HG03378 (cell line): ENCODE results near the gene ZFP42.
"Not testable (repeated sequence)": the region's sequence is repeated elsewhere in the genome, so short reads cannot be mapped to it uniquely, and the experiment has no call there.

Source experiments
- ATAC-seq: cut with Tn5 transposase; IDR thresholded peaks from one replicate; pipeline ENCODE4 v1.9.1; 2021; ENCODE audit warnings: mild to moderate bottlenecking, moderate library complexity; ENCODE audit not compliant: unreplicated experiment

ZFP42 gene

GRCh38 chr4:188021548-188022249, 26.1 kb downstream of the ZFP42 start:
- ATAC-seq: no peak

GRCh38 chr4:188023682-188024081, 28.1 kb downstream of the ZFP42 start:
- no peak for ATAC-seq

GRCh38 chr4:188025476-188025875, 29.9 kb downstream of the ZFP42 start:
- ATAC-seq: no peak

- no peak for ATAC-seq
Observed at GRCh38 chr4:188029114-188029513, 33.5 kb downstream of the ZFP42 start.

- ATAC-seq: no peak
Observed at GRCh38 chr4:188030401-188030800, 34.8 kb downstream of the ZFP42 start.

- ATAC-seq: no peak
Observed at GRCh38 chr4:188031751-188032150, 36.2 kb downstream of the ZFP42 start.

GRCh38 chr4:188032170-188032569, 36.6 kb downstream of the ZFP42 start:
- no peak for ATAC-seq

DNA sequence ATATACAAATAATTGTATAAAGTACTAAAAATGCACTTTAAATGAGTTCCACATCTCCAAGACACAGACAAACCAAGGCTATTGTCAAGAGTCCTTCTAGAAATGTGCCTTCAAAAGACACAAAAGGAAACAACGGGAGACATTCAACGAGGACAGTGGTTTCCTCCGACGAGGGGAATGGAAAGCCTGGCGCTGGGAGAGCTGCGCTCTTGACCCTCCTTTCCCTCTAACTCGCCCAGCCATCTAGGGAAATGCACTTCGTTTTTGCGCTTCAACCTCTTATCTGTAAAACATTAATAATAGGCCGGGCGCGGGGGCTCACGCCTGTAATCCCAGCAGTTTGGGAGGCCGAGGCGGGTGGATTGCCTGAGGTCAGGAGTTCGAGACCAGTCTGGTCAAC, 37.0 kb downstream of the ZFP42 start:
- no peak for ATAC-seq

GRCh38 chr4:188037003-188037713, 41.6 kb downstream of the ZFP42 start:
- no peak for ATAC-seq

DNA sequence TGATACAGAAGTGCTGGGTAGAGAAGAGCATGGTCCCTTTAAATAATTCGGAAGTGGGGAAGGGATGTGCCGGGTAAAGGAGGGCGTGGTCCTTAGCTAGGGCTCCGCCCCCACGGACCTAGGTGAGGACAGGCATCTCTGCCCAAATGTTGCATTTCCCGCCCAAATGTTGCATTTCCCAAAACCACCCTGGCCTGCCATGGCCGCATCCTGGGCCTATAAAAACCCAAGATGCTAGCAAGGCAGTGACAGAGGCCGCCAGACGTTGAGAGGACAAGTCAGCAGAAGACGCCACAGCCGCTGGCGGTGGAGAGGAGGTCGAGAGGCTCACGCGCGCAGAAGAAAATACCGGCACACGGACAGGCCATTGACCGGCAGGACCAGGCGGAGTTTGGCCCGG, 46.1 kb downstream of the ZFP42 start:
- ATAC-seq: no peak

DNA sequence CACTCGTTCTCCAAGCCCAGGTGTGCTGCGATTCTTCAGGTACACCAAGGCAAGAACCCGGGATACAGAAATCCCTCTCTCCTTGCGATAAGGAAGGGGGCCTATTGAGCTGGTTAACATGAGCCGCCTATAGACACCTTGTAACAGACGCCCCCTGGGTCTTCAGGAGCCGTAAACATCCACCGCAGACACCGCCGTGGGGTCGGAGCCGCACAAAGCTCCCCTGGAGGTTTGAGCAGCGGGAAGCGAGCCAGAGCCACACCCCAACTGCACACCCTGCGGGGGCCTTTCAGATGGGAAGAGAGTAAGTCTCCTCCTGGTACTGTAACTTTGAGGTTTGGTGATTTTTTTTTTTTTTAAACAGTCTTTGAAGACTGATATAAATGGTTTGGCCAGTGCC, 46.6 kb downstream of the ZFP42 start:
- ATAC-seq: no peak

GRCh38 chr4:188043154-188043553, 47.6 kb downstream of the ZFP42 start:
- no peak for ATAC-seq

DNA sequence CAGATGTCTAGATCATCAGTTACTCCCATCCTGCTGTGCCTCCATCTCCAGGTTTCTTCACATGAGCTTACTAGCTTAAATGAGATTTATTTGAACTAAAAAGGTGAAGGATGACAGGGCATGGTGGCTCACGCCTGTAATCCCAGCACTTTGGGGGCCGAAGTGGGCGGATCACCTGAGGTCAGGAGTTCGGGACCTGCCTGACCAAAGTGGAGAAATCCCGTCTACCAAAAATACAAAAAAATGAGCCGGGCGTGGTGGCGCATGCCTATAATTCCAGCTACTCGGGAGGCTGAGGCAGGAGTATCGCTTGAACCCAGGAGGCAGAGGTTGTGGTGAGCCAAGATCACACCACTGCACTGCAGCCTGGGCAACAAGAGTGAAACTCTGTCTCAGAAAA, 49.9 kb downstream of the ZFP42 start:
- not testable (repeated sequence) for ATAC-seq

DNA sequence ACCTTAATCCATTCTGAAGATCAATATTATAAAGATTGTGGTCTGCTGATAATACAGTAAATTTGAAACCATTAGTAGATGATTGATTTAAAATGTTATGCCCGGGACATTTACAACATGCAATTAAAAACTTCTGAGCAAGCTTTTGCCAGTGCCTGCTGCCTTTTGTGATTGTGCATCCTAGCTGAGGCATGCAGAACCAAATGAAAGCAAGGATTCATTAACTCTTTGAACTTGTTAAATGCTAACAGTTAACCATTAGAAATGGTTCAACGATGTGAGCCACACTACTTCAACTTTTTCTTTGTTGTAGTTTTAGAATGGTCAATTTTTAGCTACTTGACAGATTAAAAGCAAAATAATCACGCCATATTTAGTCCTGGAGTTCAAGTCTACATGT, 51.1 kb downstream of the ZFP42 start:
- no peak for ATAC-seq

DNA sequence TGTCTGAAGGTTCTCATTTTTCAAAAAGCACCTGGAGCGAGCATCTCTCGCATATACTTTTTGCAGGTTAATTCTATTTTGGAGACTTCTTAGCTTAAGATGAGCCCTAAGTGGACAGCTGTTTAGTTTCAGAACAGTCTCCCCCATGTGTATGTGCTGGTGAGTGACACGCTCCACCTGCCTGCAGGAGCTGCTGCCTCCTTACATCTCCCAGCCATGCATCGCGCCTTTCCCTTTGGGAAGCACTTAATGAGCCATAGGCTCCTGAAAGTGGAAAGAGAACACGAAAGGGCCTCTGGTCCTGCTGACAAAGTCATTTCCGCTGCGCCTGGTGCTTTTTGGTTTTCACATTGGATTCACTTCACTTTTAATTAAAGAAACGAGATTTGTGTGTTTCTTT, 57.7 kb downstream of the ZFP42 start:
- ATAC-seq: no peak
